HG02798 (cell line): Measurements from ENCODE around the gene RYR2.

Experiments
- ATAC-seq: cut with Tn5 transposase; IDR thresholded peaks from one replicate; pipeline ENCODE4 v1.9.1; 2021; ENCODE audit warnings: mild to moderate bottlenecking; ENCODE audit not compliant: unreplicated experiment, poor library complexity

The RYR2 gene

GRCh38 chr1:237181743-237182317 lies 139.8 kb downstream of the RYR2 start:
- ATAC-seq: no peak

GRCh38 chr1:237183963-237184540 lies 142.1 kb downstream of the RYR2 start:
- no peak for ATAC-seq

- ATAC-seq: no peak
Observed at GRCh38 chr1:237186675-237187074, 144.7 kb downstream of the RYR2 start.

GRCh38 chr1:237187842-237188241 lies 145.9 kb downstream of the RYR2 start:
- no peak for ATAC-seq

- no peak for ATAC-seq
Observed at GRCh38 chr1:237191403-237191802, 149.4 kb downstream of the RYR2 start.

GRCh38 chr1:237197470-237198425 lies 155.8 kb downstream of the RYR2 start:
- ATAC-seq: no peak

GRCh38 chr1:237199026-237199425 lies 157.0 kb downstream of the RYR2 start:
- ATAC-seq: no peak

GRCh38 chr1:237201155-237201554 lies 159.2 kb downstream of the RYR2 start:
- no peak for ATAC-seq

GRCh38 chr1:237204841-237205240 lies 162.9 kb downstream of the RYR2 start:
- no peak for ATAC-seq

GRCh38 chr1:237205400-237206064 lies 163.5 kb downstream of the RYR2 start:
- ATAC-seq: no peak

- ATAC-seq: no peak
Observed at GRCh38 chr1:237206065-237206414, 164.1 kb downstream of the RYR2 start.

- no peak for ATAC-seq
Observed at GRCh38 chr1:237211031-237211430, 169.0 kb downstream of the RYR2 start.

GRCh38 chr1:237211540-237211939 lies 169.6 kb downstream of the RYR2 start:
- no peak for ATAC-seq

GRCh38 chr1:237219751-237220642 lies 178.0 kb downstream of the RYR2 start:
- ATAC-seq: no peak

- no peak for ATAC-seq
Observed at GRCh38 chr1:237223419-237223818, 181.4 kb downstream of the RYR2 start.

GRCh38 chr1:237226177-237226944 lies 184.4 kb downstream of the RYR2 start:
- ATAC-seq: no peak

- ATAC-seq: no peak
Observed at GRCh38 chr1:237227476-237227875, 185.5 kb downstream of the RYR2 start.

GRCh38 chr1:237228421-237228820 lies 186.4 kb downstream of the RYR2 start:
- no peak for ATAC-seq

GRCh38 chr1:237229333-237229732 lies 187.3 kb downstream of the RYR2 start:
- no peak for ATAC-seq
